HG02571 (cell line): Measurements from ENCODE around the gene MAGEA1.
"Not testable (repeated sequence)": the region's sequence is repeated elsewhere in the genome, so short reads cannot be mapped to it uniquely, and the experiment has no call there.

ENCODE experiments used
- ATAC-seq: cut with Tn5 transposase; IDR thresholded peaks from one replicate; pipeline ENCODE4 v1.9.1; 2021; ENCODE audit warnings: mild to moderate bottlenecking, moderate library complexity; ENCODE audit not compliant: unreplicated experiment

MAGEA1 gene, protein sequence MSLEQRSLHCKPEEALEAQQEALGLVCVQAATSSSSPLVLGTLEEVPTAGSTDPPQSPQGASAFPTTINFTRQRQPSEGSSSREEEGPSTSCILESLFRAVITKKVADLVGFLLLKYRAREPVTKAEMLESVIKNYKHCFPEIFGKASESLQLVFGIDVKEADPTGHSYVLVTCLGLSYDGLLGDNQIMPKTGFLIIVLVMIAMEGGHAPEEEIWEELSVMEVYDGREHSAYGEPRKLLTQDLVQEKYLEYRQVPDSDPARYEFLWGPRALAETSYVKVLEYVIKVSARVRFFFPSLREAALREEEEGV

GRCh38 chrX:153179131-153179530 lies at the start of gene MAGEA1:
Gene MAGEA1, plus strand, starts transcription at chrX:153179284. Its CDS starts 3,106 bp downstream, at chrX:153182390.
- no peak for ATAC-seq

DNA sequence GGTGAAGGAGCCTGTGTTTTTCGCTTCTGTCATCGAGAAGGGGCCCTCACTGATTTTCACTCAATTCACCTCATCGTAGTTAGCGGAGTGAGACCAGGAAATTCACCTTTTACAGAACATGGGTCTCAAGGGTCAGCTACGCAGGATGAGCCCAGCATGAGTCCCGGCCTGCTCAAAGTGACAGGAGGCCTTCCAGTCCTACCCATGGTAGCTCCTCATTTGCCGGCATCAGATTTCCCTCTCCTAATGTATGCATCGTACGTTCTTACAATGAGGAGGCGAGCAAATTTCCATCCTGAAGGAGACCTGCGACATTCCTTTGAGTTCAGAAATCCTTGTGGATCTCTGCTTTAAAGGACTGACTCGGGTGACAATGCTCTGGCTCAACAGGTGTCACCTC lies 46.2 kb upstream of the MAGEA1 start:
- ATAC-seq, result not testable (repeated sequence)

DNA sequence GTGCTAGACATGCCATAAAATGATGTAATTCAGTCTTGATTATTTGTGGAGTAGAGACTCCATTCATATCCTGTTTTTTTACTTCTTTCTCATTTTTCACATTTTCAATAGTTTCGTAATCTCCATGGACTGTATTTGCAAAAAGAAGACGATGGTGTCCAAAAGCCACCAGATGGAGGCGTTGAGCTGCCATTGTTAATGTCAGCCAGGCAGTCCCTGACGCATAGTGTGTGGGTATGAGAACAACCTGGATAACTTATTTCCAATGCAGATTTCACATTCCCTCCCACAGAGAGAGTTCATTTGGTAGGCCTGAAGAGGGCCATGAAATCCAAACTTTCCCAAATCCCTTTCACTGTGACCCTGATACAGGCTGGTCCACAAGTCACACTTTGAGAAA lies 40.0 kb upstream of the MAGEA1 start:
- not testable (repeated sequence) for ATAC-seq

GRCh38 chrX:153146288-153146687 lies 32.8 kb upstream of the MAGEA1 start:
- not testable (repeated sequence) for ATAC-seq

- ATAC-seq, result no peak
These were observed 25.6 kb upstream of the MAGEA1 start for GRCh38 chrX:153153516-153153915.

GRCh38 chrX:153157450-153157849 lies 21.6 kb upstream of the MAGEA1 start:
- ATAC-seq, result no peak

DNA sequence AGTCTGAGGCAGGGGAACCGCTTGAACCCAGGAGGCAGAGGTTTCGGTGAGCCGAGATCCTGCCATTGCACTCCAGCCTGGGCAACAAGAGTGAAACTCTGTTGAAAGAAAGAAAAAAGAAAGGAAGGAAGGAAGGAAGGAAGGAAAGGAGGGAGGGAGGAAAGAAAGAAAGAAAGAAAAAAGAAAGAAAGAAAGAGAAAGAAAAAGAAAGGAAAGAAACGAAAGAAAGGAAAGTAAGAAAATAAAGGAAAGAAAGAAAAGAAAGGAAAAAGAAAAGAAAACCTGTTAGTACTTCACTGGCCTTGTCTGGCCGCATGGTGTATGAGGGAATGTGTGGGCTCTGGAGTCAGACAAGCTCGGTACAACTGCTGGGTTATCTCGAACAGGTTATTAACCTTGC lies 20.8 kb upstream of the MAGEA1 start:
- ATAC-seq, result no peak

DNA sequence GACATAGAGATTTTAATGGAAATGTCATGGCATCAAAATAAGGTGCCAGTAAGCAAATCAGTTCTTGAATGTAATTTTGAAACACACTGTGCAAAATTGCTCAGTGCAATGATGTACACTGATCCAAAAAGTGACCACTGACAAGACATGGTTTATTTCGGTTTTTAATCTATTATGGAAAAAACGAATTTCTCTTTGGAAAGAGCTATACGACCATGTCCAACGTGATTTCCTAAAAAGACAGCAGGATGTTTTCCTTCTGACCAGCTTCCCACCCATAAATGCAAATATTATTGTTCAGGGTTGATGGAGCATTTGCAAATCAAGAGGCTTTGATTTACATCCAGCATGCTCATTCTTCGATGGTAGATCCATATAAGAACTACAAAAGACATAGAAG lies 17.1 kb upstream of the MAGEA1 start:
- no peak for ATAC-seq

- no peak for ATAC-seq
These were observed 14.4 kb upstream of the MAGEA1 start for GRCh38 chrX:153164733-153165132.

DNA sequence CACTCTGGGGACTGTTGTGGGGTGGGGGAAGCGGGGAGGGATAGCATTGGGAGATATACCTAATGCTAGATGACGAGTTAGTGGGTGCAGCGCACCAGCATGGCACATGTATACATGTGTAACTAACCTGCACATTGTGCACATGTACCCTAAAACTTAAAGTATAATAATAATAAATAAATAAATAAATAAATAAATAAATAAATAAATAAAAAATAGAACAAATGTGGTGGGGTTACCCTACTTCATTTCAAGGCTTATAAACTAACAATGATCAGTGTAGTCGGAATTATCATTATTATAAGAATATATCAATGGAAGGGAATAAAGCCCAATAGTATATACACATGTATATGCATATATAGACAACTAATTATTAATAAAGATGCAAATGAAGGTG lies 10.7 kb upstream of the MAGEA1 start:
- not testable (repeated sequence) for ATAC-seq

DNA sequence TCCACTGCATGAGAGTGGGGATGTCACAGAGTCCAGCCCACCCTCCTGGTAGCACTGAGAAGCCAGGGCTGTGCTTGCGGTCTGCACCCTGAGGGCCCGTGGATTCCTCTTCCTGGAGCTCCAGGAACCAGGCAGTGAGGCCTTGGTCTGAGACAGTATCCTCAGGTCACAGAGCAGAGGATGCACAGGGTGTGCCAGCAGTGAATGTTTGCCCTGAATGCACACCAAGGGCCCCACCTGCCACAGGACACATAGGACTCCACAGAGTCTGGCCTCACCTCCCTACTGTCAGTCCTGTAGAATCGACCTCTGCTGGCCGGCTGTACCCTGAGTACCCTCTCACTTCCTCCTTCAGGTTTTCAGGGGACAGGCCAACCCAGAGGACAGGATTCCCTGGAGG lies 2.7 kb downstream of the MAGEA1 start:
- ATAC-seq, result no peak

GRCh38 chrX:153184787-153185186 lies 5.7 kb downstream of the MAGEA1 start:
- no peak for ATAC-seq

- ATAC-seq, result no peak
These were observed 11.3 kb downstream of the MAGEA1 start for GRCh38 chrX:153190381-153190780.

GRCh38 chrX:153200462-153200861 lies 21.4 kb downstream of the MAGEA1 start:
- no peak for ATAC-seq

GRCh38 chrX:153206425-153207046 lies 27.5 kb downstream of the MAGEA1 start:
- no peak for ATAC-seq

GRCh38 chrX:153209347-153209746 lies 30.3 kb downstream of the MAGEA1 start:
- ATAC-seq, result no peak

GRCh38 chrX:153214934-153215333 lies 35.9 kb downstream of the MAGEA1 start:
- no peak for ATAC-seq

- no peak for ATAC-seq
These were observed 37.8 kb downstream of the MAGEA1 start for GRCh38 chrX:153216926-153217325.

DNA sequence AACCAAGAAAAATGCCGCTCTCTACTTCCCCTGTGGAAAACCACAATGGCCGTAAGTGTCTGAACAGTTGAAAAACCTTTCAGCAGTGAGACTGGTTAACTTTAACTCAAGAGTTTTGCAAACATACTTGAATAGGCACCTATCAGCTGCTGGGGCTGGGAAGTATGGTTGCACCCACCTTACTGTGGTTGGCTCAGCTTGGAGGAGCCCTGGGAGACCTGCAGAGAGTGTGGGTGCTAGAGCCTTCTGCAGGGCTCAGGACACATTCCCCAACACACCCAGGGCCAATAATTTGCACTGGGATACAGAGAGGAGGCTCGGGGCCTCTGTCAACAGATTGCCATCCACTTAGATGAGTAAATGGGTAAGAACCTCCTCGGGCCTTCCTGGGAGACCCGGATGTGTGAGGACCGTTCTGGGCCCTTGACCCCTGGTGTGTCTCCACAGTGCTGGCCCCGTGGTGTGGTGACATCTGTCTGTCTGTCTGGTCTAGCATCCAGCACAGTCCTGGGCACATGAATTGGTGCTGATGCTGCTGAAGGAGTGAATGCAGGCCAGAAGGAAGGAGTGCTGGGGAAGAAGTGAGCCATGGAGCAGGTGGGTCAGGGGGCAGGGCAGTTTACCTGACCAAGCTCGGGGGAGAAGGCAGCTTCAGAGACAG lies 46.5 kb downstream of the MAGEA1 start:
- ATAC-seq, result no peak

DNA sequence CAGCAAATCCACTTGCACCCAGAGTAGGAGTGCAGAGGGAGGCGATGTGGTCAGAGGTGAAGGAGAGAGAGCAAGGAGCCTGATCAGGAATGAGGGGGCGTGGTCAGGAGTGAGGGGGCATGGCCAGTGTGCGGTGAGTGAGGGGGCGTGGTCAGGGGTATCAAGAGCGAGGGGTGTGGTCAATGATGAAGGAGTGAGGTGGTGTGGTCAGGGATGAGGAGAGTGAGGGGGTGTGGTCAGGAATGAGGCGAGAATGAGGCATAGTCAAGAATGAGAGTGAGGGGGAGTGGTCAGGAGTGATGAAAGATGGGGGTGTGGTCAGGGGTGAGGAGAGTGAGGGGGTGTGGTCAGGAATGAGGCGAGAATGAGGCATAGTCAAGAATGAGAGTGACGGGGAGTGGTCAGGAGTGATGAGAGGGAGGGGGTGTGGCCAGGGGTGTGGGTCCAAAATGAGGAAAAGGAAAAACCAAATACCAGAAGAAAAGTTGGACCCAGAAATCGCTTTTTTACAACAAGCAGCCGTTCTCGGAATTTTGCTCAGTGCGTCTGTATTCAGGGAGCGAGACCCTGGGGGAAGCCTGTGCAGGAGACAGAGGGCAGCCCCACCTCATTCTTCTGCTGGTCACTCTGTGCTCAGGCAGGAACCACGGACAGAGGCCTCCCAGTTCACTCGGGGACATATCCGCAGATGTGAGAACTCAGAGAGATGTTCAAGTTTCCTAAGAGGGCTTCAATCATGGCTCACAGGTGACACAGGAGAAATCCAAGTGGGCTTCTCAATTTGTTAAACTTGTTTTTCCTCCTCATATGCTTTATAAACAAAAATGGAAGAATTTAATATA lies 47.5 kb downstream of the MAGEA1 start:
- no peak for ATAC-seq
